Measurements from ENCODE around the gene CALN1. TPM values are rescaled to one million over a fixed set of nuclear protein-coding genes. Genes with fewer than 3 reads are reported as not detected.

Gene CALN1
- total and polyA plus RNA-seq, 4 donors, result 0.14 to 0.84 (median 0.24) TPM

- Histone ChIP-seq H3K9ac (ENCODE audit: low read depth in 1 of 2, low read length in 2 of 2) (no peak overlapping the region), H3K36me3 (ENCODE audit: control insufficient read depth in 4 of 4, insufficient read depth in 3 of 4, low read depth in 1 of 4, low read length in 3 of 4) (no peaks in the 10 kb centered on the region), H3K27ac (ENCODE audit: low read depth in 1 of 2, low read length in 2 of 2) (no peak overlapping the region), H3K4me1 (ENCODE audit: control insufficient read depth in 4 of 4, insufficient read depth in 4 of 4, low read length in 3 of 4) (peaks cover 0 to 9% (median 0%) of the 10 kb centered on the region in 4 donors), H3K9me3 (ENCODE audit: control insufficient read depth in 4 of 4, low read length in 3 of 4) (peaks cover 0 to 5% (median 2%) of the 10 kb centered on the region in 4 donors), H3K27me3 (ENCODE audit: control insufficient read depth in 4 of 4, insufficient read depth in 4 of 4, low read length in 3 of 4) (peaks cover 0 to 13% (median 9%) of the 10 kb centered on the region in 4 donors), H3K4me3 (ENCODE audit: low read depth in 1 of 3, low read length in 3 of 3) (peak overlapping the region in 1 of 3 donors; percentile 33)
- DNase-seq (ENCODE audit: low spot score), result no peak
- WGBS, result 2% methylated on average over 89 of the region's 89 CpGs
- no peak for TF ChIP-seq SP1 (IDR thresholded peaks at IDR 0.05)
- TF ChIP-seq, protein P1, sequence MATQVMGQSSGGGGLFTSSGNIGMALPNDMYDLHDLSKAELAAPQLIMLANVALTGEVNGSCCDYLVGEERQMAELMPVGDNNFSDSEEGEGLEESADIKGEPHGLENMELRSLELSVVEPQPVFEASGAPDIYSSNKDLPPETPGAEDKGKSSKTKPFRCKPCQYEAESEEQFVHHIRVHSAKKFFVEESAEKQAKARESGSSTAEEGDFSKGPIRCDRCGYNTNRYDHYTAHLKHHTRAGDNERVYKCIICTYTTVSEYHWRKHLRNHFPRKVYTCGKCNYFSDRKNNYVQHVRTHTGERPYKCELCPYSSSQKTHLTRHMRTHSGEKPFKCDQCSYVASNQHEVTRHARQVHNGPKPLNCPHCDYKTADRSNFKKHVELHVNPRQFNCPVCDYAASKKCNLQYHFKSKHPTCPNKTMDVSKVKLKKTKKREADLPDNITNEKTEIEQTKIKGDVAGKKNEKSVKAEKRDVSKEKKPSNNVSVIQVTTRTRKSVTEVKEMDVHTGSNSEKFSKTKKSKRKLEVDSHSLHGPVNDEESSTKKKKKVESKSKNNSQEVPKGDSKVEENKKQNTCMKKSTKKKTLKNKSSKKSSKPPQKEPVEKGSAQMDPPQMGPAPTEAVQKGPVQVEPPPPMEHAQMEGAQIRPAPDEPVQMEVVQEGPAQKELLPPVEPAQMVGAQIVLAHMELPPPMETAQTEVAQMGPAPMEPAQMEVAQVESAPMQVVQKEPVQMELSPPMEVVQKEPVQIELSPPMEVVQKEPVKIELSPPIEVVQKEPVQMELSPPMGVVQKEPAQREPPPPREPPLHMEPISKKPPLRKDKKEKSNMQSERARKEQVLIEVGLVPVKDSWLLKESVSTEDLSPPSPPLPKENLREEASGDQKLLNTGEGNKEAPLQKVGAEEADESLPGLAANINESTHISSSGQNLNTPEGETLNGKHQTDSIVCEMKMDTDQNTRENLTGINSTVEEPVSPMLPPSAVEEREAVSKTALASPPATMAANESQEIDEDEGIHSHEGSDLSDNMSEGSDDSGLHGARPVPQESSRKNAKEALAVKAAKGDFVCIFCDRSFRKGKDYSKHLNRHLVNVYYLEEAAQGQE (IDR thresholded peaks at IDR 0.05), result no peak
- no peak for TF ChIP-seq ATF3 (IDR thresholded peaks at IDR 0.05)
- no peak for TF ChIP-seq HNF4G (IDR thresholded peaks at IDR 0.05)
- TF ChIP-seq, protein P2, sequence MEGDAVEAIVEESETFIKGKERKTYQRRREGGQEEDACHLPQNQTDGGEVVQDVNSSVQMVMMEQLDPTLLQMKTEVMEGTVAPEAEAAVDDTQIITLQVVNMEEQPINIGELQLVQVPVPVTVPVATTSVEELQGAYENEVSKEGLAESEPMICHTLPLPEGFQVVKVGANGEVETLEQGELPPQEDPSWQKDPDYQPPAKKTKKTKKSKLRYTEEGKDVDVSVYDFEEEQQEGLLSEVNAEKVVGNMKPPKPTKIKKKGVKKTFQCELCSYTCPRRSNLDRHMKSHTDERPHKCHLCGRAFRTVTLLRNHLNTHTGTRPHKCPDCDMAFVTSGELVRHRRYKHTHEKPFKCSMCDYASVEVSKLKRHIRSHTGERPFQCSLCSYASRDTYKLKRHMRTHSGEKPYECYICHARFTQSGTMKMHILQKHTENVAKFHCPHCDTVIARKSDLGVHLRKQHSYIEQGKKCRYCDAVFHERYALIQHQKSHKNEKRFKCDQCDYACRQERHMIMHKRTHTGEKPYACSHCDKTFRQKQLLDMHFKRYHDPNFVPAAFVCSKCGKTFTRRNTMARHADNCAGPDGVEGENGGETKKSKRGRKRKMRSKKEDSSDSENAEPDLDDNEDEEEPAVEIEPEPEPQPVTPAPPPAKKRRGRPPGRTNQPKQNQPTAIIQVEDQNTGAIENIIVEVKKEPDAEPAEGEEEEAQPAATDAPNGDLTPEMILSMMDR (IDR thresholded peaks at IDR 0.05; ENCODE audit: low read depth, low read length, missing input control), result no peak
- no peak for TF ChIP-seq GABPA (IDR thresholded peaks at IDR 0.05 in 1 of 2, conservative IDR thresholded peaks at IDR 0.05 in 1 of 2)
- TF ChIP-seq JUND (IDR thresholded peaks at IDR 0.05), result no peak
- TF ChIP-seq HNF4A (conservative IDR thresholded peaks at IDR 0.05), result no peak
- TF ChIP-seq, protein P3, sequence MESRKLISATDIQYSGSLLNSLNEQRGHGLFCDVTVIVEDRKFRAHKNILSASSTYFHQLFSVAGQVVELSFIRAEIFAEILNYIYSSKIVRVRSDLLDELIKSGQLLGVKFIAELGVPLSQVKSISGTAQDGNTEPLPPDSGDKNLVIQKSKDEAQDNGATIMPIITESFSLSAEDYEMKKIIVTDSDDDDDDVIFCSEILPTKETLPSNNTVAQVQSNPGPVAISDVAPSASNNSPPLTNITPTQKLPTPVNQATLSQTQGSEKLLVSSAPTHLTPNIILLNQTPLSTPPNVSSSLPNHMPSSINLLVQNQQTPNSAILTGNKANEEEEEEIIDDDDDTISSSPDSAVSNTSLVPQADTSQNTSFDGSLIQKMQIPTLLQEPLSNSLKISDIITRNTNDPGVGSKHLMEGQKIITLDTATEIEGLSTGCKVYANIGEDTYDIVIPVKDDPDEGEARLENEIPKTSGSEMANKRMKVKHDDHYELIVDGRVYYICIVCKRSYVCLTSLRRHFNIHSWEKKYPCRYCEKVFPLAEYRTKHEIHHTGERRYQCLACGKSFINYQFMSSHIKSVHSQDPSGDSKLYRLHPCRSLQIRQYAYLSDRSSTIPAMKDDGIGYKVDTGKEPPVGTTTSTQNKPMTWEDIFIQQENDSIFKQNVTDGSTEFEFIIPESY (IDR thresholded peaks at IDR 0.05), result no peak
- no peak for TF ChIP-seq TAF1 (conservative IDR thresholded peaks at IDR 0.05)
- TF ChIP-seq FOXA2 (IDR thresholded peaks at IDR 0.05), result no peak
- no peak for TF ChIP-seq RAD21 (IDR thresholded peaks at IDR 0.05)
- TF ChIP-seq, protein P4, sequence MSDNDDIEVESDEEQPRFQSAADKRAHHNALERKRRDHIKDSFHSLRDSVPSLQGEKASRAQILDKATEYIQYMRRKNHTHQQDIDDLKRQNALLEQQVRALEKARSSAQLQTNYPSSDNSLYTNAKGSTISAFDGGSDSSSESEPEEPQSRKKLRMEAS (IDR thresholded peaks at IDR 0.05), result no peak
These were observed 75.3 kb downstream of the CALN1 start for GRCh38 chr7:72336632-72337389.

GRCh38 chr7:72336382-72336631 is 75.8 kb downstream of the CALN1 start:
- H3K27ac ChIP-seq (ENCODE audit: low read depth in 1 of 2, low read length in 2 of 2), result no peak overlapping the region
- H3K4me3 ChIP-seq (ENCODE audit: low read depth in 1 of 3, low read length in 3 of 3), result peak overlapping the region in 1 of 3 donors; percentile 33
- H3K9me3 ChIP-seq (ENCODE audit: control insufficient read depth in 4 of 4, low read length in 3 of 4), result peaks cover 0 to 6% (median 2%) of the 10 kb centered on the region in 4 donors
- WGBS, result 1% methylated on average over 21 of the region's 21 CpGs
- H3K9ac ChIP-seq (ENCODE audit: low read depth in 1 of 2, low read length in 2 of 2), result no peak overlapping the region
- no peak for DNase-seq (ENCODE audit: low spot score)
- peaks cover 0 to 9% (median 0%) of the 10 kb centered on the region in 4 donors for H3K4me1 ChIP-seq (ENCODE audit: control insufficient read depth in 4 of 4, insufficient read depth in 4 of 4, low read length in 3 of 4)
- no peaks in the 10 kb centered on the region for H3K36me3 ChIP-seq (ENCODE audit: control insufficient read depth in 4 of 4, insufficient read depth in 3 of 4, low read depth in 1 of 4, low read length in 3 of 4)
- TF ChIP-seq TAF1 (conservative IDR thresholded peaks at IDR 0.05) (no peak), RAD21 (IDR thresholded peaks at IDR 0.05) (no peak), YY1 (IDR thresholded peaks at IDR 0.05) (no peak), EGR1 (IDR thresholded peaks at IDR 0.05; ENCODE audit: low read depth in 2 of 2) (no peak), ATF3 (IDR thresholded peaks at IDR 0.05) (no peak), HNF4G (IDR thresholded peaks at IDR 0.05) (no peak), HNF4A (conservative IDR thresholded peaks at IDR 0.05) (no peak)
- TF ChIP-seq, protein P2 (IDR thresholded peaks at IDR 0.05; ENCODE audit: low read depth, low read length, missing input control), result no peak
- TF ChIP-seq, protein P3 (IDR thresholded peaks at IDR 0.05), result no peak
- H3K27me3 ChIP-seq (ENCODE audit: control insufficient read depth in 4 of 4, insufficient read depth in 4 of 4, low read length in 3 of 4), result peaks cover 0 to 13% (median 9%) of the 10 kb centered on the region in 4 donors

Data from liver (tissue), 9 donors.